ENCODE data around the gene IDH3G.
"Not testable (repeated sequence)": the region's sequence is repeated elsewhere in the genome, so short reads cannot be mapped to it uniquely, and the experiment has no call there.

IDH3G gene

DNA sequence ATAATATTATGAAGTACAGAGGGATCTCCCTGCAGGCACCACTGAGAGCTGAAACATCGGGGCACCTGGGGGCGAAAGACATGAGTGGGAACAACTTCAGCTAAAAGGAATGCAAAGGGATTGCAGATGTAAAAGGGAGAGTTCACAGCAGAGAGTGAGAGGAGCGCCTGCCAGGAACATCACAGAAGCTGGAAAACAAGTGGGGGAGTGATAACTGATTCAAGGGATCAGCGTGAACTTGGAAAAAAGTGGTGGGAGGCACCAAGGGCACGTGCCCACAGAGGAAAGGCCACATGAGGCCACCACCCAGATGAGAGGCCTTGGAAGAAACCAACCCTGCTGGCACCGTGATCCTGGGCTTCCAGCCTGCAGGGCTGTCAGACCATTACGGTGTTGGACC is 45.2 kb downstream of the IDH3G start:
- FAIRE-seq, result not testable (repeated sequence)

DNA sequence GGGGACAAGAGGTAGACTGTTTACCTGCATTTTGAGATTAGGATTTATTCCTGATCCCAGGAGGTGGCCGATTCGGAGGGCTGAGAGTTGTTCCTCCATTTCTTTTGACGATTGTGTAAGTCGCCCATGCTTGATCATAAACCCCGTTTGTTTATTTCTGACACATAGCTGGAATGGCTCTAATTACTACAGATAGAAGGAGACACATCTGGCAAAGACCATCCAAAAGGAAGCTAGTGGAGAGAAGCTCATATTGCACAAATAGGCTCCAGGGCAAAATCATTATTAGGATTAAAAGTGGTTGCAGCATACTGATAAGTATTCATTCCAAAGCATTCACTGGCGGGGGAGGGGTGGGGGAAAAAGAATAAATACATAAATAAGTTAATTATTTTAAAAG is 47.2 kb downstream of the IDH3G start:
- FAIRE-seq, result not testable (repeated sequence)

DNA sequence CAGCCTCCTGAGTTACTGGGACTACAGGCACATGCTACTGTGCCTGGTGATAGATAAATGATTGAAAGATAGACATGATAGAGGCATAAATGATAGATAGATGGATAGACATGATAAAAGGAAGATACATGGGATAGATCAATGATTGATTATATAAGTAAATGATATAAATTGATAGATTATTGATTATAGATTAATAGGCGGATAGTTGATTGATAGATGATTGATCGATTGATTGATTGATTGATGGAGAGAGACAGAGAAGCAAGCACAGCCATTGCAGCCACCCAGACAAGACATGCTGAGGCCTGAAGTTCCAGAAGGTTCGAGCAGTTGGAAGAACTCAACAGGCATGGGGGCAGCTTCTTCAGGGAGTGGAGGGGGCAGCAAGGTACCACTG is 47.8 kb downstream of the IDH3G start:
- FAIRE-seq, result no peak

DNA sequence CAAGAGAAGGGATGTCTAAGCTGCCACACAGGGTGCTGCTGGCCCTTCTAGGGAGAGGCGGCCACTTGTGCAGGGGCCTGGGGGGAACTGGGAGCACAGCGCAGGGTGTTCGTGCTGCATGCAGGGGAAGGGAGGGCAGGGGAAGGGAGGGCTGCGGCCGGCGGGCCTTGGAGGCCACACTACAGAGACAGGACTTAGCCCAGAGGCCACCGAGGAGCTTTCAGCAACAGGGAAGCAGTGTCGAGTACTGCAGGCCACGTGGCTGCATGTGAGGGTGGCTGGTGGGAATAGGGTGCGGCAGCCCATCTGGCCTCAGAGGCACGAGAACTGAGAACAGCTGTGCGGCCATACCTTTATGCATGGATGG is 49.1 kb downstream of the IDH3G start:
- FAIRE-seq, result not testable (repeated sequence)

DNA sequence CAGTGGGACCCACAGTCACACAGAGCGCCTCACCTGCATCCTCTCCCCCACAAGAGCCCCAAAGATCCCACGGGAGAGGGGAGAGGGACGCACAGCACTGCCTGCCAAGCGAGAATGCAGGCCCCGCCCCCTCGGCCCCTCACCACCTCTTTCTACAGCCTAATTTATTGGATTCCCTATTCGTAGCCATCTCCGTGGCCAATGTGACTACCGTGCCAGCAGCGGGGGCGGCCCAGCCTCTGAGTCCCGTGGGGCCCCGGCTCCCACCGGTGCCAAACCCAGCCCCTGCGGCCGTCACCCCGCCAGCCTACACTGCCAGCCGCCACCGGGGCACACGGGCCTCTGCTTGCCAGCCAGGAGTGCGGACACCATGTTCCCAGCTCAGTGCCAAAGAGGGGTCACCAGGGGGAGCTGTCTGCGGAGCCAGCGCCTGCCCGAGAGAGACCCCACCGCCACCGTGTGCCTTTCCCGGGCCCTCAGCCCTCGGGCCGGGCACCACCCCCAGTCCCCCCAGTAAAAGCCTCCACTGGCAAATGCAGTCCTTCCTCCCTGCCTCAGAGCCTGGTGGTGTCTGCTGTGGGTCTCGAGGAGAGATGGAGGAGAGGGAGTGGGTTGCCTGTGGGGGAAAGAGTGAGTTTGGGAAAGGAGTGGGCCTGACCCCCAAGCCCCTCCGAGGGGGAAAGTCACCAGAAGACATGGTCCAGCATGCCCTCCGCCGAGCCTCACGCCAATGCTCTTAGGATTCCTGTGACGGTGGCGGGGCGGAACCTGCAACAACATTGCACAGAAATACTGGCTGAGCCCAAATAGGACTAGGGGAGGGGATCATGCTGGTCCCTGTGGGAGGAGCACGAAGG is 49.7 kb downstream of the IDH3G start:
- FAIRE-seq, result no peak

DNA sequence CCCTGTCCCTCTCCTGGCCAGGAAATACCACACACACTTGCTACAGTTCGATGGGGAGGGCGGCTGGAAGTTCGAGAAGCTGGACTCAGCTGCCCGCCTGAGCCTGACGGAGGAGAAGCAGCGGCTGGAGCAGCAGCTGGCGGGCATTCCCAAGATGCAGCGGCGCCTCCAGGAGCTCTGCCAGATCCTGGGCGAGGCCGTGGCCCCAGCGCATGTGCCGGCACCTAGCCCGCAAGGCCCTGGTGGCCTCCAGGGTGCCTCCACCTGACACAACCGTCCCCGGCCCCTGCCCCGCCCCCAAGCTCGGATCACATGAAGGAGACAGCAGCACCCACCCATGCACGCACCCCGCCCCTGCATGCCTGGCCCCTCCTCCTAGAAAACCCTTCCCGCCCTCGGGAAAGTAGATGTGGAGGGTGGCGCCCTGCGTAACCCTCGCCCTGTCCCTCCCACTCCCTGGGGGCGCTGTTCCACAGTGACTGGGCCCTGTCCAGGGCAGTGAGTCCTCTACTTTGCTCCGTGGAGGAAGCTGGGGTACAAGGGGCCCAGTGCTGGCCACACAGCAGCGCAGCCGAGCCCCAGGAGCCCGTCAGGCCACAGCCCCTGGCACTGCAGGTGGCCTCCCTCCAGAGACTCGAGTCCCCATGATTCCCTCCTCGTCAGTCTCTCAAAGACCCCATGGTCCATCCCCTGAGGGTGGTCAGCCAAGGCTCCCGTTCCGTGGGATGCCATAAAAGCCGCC is 50.5 kb downstream of the IDH3G start:
- not testable (repeated sequence) for FAIRE-seq

DNA sequence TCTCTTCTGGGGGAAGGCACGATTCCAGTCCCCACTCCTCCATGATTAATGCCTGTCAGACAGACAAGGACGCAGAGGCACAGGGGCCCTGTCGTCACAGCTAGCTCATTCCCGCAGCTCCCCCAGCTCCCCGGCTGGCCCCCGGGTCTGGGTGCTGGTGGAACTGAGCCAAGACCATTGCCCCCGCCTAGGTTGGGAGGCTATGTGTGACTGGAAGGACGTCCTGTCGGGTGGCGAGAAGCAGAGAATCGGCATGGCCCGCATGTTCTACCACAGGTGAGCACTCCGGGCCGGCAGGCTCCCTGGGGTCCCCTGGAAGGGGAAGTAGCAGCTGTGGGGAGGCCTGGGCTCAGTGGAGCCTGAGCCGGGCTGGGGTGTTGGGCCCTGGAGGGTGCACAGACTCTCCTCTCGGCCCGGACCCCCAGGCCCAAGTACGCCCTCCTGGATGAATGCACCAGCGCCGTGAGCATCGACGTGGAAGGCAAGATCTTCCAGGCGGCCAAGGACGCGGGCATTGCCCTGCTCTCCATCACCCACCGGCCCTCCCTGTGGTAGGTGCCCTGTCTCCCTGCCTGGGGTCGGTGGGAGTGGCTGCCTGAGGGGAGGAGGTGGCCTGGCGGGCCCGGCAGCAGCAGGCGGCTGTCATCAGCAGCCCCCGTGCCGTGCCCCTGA is 51.2 kb downstream of the IDH3G start:
- not testable (repeated sequence) for FAIRE-seq

DNA sequence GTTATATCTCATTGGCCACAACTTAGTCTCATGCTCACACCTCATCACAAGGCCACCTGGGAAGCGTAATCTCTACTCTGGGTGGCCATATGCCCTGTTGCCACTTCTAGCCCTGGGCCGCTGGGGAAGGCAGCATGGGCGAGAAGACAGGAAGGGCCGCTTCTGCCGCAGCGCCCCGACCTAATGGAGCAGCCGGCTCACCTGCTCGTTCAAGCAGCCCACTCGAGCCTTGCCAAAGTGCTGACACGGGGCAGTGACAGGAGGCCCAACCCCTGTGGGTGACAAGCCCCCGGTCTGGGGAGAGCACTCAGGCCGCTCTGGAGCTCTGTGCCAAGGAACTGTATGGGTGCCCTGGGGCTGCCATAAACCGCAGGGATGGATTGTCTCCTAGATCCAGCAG is 52.1 kb downstream of the IDH3G start:
- not testable (repeated sequence) for FAIRE-seq

DNA sequence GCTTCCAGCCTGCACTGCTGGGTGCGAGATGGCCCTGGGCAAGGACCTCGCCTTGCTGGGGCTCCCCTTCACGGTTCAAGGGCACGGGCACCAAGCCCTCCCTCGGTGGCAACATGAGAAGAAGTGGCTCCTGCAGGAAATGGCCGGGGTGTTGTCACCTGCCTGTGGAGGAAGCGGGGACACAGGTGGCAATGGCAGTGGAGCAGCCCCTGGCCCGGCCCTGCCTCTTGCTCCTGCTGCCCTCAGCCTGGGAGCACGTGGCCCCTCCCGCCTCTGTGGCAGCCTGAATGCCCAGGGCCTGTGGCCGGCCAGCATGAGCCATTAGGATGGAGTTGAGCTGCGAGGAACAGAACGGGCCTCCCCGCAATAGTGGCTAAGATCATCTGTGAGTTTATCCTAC is 52.7 kb downstream of the IDH3G start:
- no peak for FAIRE-seq

DNA sequence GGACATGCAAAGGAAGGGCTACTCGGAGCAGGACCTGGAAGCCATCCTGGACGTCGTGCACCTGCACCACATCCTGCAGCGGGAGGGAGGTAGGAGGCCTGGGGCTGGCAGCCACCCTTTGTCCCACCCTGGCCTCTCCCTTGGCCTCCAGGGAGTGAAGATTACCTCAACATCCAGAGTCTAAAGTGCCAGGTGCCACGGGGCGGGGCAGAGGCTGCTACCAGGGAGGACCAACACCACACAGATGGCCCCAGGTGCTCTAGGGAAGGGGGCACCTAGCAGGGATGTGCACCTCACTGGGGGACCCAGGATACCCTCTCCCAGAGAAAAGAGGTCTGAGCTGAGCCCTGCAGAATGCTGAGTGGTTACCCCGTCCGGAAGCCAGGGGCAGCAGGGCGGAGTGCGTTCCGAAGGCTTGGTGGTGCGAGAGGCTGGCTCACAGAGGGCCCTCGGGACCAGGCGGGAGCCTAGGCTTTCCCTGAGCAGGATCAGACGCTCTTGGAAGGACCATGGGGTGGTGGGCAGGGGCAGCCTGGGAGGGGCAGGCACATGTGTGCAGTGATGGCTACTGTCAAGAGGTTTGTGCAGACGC is 53.4 kb downstream of the IDH3G start:
- FAIRE-seq, result no peak

DNA sequence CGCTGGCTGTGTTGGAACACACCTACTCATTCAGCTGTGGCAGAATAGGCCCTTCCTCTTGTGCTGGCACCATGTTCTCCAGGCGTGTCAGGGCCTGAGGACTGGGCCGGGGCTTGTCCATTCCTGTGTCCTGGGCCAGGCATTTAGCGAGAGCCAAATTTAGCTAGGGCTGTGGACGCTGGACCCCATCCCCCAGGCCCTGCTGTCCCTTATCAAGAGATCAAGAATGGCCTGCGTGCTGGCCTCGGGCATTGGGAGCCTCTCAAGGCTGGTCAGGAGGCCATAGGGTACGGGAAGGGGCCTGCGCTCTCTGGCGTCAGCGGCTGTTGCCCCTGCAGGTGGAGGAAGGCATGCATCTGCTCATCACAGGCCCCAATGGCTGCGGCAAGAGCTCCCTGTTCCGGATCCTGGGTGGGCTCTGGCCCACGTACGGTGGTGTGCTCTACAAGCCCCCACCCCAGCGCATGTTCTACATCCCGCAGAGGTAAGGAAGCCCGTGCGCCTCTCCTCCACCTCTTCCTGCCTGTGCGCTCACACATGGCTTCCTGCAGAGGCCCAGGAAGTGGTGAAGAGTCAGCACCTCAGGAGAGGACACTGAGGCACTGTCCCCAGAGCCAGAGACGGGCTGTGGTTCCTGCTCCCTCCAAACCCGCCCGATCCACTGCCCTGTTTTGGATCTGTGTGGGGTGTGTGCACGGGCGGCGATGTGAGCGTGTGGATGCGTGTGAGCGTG is 54.3 kb downstream of the IDH3G start:
- FAIRE-seq, result no peak

DNA sequence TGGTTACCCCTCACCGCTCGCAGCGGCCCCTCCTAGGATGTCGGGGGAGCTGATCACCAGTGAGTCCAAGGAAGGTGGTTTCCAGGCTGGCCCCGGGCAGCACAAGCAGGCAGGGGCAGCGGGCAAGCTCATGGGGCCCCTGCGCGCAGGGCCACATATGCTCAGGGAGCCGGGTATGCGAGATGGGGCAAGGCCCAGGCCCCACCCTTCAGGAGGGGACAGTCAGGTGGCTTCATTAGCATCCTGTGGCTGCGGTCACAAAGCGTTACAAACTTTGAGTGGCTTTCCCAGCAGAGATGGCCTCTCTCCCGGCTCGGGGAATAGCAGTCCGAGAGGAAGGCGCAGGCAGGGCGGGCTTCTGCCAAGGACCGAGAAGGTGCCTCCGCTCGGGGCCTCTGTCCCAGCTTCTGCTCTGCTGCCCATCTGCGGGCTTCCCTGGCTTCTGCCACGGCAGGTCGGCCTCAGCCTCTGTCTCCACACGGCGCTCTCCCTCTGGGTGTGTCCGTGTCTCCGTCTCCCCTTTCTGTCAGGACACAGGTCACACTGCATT is 56.0 kb downstream of the IDH3G start:
- FAIRE-seq, result no peak

DNA sequence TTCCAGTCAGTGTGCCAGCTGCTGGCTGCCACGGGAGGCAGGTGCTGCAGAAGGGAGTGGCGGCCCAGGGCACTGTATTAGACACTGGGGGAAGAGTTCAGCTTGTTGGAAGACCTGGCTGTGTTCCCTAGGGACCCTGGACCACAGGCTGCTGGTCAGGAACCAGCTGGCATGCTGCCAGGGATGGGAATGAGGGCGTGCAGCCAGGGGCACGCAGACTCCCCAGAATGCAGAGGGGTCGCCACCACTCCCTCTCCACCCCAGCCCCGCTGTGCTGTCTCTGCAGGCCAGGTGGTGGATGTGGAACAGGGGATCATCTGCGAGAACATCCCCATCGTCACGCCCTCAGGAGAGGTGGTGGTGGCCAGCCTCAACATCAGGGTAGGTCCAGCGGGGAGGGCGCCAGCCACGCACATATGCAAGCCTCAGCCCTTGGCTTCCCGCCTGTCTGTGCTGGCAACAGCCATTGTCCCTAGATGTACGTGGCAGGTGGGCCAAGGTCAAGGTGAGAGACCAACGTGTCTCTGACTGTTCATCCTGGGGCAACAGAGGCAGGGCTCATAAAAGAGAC is 57.2 kb downstream of the IDH3G start:
- no peak for FAIRE-seq

DNA sequence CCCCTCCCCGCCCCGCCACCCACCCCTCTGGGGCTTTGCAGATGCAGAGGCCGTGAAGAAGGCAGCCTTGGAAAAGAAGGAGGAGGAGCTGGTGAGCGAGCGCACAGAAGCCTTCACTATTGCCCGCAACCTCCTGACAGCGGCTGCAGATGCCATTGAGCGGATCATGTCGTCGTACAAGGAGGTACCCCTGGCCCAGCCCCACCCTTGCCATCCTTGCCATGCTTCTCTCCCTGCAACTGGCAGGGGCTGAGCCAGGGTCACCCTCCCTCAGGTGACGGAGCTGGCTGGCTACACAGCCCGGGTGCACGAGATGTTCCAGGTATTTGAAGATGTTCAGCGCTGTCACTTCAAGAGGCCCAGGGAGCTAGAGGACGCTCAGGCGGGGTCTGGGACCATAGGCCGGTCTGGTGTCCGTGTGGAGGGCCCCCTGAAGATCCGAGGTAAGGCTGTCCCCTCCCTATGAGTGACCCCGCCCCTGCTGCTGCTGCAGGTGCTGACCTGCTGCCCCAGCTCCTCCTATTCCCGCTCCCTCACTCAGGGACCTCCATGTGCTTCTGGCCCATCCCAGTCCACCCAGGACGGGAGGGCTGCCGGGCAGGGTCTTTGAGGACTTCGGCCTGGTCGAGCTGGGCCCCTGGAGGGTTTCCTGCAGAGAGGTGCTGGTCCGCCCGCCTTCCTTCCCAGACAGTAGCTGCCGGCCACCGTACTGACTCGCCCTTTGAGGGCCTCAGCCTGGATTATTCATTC is 57.9 kb downstream of the IDH3G start:
- no peak for FAIRE-seq

All from colon (tissue), 2 donors.